ENCODE data around the gene INPPL1.

INPPL1 gene

DNA sequence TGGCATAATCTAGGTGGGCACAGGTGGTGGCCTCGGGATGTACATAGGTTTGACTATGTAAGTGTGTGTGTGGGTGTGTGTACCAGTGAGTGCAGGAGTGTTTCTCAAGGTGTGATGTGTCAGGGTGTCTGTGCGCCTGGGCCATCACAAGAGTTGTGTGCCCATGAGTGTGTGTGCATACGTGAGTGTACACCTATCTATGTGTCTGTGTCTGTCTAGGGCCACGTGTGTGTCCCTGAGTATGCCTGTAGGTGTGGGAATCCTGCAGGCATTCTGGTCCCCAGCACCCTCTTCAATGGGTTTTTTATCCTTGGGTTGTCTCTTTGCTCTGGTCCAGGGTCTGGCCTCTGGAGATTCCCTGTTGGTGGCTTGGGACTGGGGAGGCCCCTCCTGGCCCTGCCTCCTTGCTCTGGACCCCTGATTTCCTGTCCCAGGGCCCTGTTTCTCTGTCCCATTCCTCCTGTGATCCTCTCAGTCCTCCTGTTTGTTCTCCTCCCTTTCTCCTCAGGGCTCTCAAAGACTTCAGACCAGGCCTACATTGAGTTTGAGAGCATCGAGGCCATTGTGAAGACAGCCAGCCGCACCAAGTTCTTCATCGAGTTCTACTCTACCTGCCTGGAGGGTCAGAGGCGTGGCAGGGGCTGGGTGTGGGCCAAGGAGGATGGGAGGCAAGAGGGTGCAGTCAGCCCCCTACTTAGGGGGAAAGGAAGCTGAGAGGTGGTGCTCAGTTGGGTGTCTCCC is 9.4 kb downstream of the INPPL1 start:
- no peak for DNase-seq

DNA sequence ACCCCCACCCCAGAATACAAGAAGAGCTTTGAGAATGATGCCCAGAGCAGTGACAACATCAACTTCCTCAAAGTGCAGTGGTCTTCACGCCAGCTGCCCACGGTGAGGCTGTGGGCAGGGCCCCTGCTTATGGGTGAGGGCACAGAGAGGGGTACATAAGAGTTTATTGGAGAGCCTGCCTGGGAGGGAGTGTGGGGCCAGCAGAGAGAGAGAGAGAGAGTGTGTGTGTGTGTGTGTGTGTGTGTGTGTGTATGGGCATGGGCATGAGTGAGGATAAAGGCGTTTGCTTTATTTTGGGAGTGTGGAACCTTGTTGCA is 9.9 kb downstream of the INPPL1 start:
- no peak for DNase-seq

DNA sequence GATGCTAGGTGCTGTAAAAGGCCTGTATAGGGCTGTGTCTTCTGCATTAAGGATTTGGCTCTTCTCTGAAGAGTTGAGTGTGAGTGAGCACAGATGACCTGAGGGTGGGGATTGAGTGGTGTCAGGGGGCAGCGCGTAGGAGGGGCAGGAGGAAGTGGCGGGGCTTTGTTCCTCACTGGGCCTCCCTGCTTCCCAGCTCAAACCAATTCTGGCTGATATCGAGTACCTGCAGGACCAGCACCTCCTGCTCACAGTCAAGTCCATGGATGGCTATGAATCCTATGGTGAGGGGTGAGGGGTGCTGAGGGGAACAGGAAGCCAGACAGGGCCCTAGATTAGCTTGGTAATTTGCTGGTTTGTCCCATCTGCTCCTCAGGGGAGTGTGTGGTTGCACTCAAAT is 10.4 kb downstream of the INPPL1 start:
- DNase-seq = no peak

DNA sequence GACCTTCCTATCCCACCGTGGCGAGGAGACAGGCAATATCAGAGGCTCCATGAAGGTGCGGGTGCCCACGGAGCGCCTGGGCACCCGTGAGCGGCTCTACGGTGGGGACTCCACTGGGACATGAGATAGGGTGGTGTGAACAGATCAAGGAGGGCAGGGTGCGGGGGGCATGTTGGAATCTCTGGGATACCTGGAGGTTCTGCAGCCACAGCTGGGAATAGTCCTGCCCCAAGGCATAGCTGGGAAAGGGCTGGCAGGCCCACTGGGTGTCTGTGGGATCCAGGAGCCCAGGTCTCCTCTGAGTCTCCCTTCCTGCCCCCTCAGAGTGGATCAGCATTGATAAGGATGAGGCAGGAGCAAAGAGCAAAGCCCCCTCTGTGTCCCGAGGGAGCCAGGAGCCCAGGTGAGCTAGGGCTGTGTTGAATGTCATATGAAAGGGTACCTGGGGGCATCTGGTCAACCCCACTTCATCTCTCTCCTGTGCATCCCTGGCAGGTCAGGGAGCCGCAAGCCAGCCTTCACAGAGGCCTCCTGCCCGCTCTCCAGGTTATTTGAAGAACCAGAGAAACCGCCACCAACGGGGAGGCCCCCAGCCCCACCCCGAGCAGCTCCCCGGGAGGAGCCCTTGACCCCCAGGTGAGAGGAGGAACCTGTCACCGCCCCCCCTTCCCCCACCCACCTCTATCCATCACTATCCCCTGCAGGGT is 10.9 kb downstream of the INPPL1 start:
- DNase-seq = no peak

DNA sequence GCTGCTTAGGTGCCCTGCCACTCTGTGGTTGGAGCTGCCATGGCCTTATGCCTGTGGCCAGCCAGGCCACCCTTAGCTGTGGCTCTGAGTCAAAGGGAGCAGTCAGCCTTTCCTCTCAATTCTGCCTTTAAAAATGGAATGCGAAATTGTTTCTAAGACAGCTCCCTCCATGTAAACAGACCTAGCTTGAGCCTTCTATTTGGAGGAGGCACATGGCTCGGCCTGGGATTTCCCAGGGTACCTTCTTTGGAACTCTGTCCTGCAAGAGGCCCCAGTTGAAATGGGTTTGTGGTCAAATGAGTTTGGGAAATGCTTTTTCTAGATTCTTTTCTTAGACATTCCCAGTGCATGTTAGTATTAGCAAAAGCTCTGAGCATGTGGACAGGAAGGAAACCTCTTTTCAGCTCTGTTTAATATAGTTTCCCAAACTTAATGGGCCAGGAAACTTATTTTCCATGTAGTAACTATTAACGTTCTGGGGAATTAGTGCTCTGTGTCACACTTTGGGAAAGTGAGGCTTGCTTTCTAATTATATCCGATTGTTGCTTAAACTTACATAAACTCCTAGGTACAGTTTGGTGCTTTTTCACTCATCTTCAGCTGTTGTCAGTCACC is 11.6 kb downstream of the INPPL1 start:
- no peak for DNase-seq

DNA sequence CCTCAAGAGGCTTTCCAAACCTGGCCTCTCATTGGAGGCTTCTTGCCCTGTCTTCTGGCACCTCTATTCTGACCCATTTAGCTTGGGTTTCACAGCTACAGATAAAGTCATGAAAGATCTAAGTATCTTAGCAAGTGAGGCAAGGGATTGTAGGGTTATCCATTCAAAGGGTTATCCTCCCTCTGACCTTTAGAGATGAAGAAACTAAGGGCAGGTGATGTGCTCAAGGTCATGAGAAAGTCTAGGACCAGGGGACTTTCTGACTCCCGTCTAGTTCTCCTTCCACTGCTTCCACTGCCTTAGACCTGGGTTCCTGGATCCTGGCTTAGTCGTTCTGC is 12.2 kb downstream of the INPPL1 start:
- no peak for DNase-seq

DNA sequence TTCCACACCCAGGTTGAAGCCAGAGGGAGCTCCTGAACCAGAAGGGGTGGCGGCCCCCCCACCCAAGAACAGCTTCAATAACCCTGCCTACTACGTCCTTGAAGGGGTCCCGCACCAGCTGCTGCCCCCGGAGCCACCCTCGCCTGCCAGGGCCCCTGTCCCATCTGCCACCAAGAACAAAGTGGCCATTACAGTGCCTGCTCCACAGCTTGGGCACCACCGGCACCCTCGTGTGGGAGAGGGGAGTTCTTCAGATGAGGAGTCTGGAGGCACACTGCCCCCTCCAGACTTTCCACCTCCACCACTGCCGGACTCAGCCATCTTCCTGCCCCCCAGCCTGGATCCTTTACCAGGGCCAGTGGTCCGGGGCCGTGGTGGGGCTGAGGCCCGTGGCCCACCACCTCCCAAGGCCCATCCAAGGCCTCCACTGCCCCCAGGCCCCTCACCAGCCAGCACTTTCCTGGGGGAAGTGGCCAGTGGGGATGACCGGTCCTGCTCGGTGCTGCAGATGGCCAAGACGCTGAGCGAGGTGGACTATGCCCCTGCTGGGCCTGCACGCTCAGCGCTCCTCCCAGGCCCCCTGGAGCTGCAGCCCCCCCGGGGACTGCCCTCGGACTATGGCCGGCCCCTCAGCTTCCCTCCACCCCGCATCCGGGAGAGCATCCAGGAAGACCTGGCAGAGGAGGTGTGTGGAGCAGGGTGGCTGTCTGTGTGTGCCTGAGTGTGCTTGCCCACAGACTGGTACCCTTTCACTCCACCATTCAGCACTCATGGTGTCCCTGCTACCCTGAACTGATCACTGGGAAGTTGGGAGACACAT is 12.8 kb downstream of the INPPL1 start:
- DNase-seq = no peak

DNA sequence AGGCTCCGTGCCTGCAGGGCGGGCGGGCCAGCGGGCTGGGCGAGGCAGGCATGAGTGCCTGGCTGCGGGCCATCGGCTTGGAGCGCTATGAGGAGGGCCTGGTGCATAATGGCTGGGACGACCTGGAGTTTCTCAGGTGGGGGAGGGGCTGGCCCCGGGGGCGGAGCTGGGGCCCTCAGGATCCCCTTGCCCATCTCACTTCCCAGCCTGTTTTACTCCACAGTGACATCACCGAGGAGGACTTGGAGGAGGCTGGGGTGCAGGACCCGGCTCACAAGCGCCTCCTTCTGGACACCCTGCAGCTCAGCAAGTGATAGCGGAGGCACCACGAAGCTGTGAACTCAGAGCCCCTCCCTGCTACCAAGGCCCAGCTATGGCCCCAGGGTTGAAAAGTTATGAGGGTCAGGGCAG is 13.5 kb downstream of the INPPL1 start:
- DNase-seq = no peak

DNA sequence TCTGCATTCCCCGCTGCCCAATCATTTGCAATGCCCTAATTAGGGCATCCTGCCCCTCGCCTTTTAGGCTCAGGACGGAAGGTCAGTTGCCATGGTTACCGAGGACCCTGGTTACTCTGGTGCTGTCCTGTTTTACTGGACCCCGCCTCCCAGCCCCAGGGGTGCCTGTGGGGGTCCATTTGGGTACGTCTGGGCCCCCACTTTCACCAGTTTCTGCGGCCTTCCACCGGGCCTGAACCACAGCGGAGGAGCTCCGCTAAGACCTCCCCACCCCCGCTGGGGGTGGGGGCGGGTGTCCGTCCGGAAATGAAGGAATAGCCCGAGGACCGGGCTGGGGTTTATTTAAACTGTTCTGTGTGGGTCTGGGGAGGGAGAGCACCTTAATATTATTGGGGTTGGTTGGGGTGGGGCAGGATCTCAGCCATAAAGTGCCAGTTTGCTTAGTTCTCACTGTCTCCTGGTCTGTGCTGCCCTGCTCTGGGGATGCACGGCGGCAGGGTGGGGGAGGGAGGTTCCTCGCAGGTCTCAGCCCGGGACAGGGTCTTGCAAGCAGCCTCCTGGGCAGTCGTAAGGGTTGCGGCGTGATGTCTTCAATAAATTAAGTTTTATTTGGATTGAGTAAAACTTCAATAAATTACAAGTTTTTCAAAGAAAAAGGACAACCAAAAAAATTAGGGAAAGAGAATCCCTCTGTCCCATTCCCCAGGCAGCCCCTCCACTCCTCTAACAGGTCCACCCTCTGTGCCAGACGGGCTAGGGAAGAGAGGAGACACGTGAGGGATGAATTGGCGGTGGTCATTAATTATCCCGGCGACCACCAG is 14.1 kb downstream of the INPPL1 start:
- no peak for DNase-seq

DNA sequence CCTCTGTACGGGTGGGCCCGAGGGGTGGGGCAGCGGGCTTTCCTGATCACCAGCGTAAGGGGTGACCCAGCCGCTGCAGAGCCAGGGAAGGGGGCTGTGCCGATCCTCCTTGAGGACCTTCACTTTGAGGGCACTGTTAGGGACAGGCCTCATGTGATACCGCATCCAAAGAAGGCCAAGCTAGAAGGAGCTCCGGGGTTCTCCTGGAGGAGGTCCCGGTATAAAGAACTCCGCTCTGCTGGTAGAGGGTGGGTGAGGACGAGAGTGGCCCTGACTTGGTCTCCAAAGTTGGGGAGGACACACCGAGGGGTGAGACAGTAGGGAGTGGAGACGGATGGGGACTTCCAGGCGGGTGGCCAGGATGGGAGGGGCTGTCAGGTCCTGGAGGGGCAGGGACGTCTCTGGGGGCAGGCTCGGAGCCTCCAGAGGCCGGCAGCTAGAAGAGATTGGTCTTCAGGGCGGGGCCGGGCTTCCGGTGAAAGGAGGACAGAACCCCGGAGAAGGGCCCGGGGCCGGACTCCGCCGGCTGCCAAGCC is 14.8 kb downstream of the INPPL1 start:
- DNase-seq = no peak

DNA sequence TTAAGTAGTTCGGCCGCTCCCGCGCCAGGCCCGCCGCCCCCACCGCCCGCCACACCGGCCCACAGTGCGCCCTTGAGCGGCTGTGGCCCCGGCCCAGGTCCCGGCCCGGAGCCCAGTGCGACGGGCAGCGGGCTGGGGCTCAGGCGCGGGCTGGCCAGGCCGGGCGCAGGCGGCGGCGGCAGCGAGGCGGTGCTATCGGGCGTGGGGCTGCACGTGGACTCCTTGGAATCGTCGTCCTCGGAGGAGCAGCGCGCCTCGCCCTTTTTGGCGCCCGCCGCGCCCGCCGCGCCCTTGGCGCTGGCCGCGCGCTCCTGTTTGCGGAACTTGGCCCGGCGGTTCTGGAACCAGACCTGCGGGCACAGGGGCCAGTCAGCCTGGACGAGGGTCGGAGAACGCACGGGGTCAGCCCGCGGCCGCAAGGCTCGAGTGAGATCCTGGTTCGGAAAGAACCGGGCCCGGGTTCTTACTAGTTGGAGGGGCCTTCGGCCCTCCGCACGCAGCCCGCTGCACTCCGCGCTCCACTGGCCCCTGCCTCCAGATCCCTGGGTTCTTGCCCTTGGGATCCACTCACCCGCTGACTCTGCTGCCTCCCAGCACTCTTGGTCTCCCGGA is 15.4 kb downstream of the INPPL1 start:
- no peak for DNase-seq

DNA sequence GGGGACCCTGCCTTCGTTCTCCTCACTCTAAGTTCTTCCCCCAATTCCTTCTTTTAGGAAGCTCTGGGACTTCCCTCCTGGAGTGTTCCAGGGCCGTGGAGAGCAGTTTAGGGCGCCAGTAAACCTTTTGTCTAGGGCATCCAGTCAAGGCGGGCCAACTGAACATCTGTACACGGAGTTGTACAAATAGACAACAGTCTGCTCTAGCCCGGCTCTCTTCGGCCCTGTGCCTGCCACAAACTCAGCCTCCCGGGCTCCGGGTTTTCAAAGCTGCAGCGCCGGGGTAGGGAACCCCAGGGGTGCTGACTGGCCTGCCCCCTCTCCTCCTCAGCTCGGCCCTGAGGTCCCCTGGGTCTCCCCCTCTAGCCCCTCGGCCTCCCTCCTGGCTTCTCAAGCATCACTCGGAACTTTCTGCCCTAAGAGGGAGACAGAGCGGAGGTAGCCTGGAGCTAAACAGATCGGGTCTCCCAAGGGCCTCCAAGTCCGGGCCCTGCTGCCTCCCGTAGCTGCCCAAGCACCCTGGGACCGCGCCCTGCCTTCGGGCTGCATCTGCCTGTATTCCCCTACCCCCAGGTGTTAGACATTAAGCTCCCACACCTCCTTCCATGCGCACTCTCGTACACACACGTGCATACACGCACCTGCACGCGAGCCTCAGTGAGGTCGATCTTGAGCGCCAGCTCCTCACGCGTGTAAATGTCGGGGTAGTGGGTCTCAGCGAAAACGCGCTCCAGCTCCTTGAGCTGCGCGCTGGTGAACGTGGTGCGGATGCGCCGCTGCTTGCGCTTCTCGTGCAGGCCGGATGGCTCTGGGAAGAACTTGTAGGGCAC is 16.1 kb downstream of the INPPL1 start:
- DNase-seq = no peak

DNA sequence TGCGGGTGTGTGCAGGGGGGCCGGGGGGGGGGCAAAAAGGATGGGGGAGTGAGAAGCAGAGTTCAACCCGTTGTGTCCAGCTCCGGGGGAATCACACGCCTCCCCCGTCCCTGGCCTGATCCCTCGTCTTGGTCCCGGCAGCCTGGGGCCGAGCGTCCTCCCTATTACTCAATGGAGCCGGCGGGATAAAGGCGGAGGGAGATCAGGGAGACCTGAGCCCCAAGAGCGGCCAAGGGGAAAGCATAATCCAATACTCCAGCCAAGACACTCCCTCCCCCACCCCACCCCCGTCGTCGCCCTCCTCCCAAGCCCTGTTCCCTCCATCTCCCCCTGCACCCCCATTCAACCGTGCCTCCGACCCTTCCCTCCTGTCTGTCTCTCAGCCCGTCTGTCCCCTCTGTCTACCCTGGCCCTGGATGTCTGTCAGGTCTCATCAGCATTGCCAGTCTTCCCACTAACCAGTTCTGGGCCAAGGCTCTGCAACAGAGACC is 16.8 kb downstream of the INPPL1 start:
- DNase-seq = no peak

DNA sequence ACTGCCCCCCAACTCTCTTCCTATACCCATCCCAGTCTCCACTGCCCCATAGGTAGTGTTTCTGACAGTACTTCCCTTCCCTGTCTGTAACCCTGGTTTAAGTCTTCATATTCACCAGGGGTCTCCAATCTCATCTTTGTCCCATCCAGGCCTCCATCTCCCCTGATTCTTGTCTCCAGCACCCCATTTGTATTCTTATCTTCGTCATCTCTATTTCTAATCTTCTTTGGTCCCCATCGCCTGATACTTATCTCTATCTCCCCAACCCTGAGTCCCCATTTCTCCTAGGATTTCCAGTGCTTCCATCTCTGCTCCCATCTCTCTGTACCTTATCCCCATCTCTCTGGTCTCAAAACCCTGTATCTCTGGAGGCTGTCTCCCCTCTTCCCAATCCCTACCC is 17.6 kb downstream of the INPPL1 start:
- no peak for DNase-seq

DNA sequence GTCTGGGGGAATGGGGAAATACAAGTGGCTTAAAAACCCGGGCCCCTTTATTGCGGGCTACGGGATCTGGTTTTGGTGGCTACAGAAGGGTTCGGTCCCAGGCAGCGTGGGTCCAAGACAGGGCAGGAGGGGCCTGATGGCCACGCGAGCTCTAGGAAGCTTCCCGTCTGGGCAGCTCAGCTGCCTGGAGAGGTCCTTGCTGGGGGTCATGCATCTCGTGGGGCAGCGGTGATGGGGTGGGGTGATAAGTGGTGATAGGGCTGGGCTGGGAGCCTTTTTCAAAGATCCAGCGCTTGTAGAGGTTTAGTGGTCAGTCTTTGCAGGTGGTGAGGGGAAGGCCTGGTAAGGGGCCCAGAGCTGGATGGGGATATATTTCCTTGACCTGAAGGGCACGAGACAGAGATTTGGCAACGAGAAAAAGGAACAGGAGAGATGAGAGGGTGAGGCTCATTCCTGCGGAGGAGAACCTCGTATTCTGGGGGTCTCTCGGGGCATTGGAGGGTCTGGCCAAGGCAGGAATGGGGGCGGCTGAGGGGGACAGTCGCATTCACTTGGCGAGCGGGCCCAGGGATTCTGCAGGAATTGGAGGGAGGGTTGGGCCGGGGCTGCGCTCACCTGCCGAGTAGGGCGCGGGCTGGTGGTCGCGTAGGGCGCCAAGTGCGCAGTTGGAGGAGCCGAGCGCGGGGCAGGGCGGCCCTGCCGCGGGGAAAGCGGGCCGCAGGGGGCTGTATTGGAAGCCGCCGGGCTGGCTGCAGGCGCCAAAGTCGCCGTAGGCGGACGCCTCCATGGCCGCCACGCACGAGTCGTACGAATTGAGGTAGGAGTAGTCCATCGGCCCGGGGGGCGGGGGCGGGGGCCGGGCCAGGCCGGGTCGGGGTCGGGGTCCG is 18.8 kb downstream of the INPPL1 start:
- no peak for DNase-seq

DNA sequence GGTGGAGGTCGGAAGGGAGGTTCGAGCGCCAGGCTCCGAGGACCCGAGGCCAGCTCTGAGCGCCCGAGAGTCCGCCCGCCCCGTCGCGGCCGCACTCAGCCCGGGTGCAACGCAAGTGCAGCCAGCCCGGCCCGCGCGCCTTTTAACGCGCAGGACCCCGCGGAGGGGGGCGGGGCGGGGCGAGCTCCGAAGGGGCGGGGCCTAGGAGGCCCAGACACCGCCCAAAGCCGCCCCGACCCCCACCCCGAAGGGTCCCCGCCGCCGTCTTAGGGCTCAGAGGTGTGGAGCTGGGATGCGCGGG is 19.4 kb downstream of the INPPL1 start, which contains the start of gene PHOX2A:
Gene PHOX2A (minus strand): TSS at position 117 of the 301 bp plus-strand sequence. CDS start 172 bp downstream, outside the sequence.
- DNase-seq = no peak

DNA sequence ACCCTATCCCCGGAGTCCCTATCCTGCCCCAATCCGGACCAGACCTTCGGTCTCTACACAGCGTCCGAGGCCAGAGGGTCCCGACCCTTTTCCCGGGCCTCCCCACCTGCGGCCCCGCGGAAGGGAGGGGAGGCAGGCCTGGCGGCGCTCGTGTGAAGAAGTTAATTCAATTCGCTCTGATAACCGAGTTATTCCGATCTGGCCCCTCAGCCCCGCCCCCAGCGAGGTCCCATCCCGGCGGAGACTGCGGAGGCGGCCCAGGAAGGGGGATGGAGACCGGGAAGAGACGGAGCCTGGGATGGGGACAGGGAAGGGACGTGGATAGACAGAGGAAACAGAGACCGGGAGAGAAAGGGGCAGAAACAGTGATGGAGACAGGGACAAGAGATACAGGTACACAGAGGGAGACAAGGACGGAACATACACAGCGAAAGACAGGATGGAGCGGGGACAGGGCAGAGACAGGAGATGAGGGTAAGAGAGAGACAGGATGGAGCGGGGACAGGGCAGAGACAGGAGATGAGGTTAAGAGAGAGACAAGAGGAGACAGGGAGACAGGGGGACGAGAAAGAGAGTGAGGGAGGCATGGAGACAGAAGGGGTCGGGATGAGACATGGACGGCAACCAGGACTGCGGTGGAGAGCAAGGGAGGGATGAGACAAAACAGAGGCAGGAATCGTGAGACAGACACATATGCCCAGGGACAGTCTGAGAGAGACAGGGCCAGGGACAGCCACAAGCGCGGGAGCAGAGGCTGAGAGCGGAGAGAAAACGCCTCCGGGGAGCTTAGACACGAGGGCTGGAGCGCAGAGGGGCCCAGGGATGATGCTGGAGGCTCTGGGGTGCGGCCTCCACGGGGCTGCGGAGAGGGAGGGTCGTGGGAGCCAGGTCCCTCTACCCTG is 20.0 kb downstream of the INPPL1 start:
- no peak for DNase-seq

DNA sequence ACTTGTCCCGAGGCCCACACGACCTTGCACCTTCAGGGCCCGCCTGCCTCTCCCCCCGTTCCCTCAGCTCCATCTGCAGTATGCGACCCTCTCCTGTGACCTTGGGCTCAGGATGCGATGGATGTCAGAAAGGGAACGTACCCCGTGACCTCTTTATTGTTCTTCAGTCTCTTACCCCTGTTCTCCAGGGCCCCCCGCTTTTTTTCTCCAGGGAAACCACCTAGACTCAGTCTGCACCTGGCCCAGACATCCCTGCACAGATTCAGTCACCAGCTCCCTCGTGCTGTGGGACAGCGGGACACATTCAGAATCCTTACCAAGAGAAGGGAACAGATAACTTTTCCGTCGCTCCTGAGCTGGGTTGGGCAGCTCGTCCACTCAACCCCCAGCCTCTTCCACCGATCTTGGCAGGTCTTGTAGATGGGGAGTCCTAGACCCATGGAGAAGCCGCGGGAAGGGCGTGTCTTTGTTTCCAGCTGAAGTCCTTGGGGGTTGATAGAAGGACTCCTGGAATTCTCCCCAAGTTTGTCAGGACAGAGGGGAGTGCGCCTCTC is 20.8 kb downstream of the INPPL1 start:
- no peak for DNase-seq

Measured in amniotic stem cell (primary cell).